WTC11 (cell line): Measurements from ENCODE around the gene FAT4. TPM values are rescaled to one million over a fixed set of nuclear protein-coding genes. Genes with fewer than 3 reads are reported as not detected.
A peak's percentile ranks its signal among the peaks of the same experiment; 100 is the strongest.

Experiments
- ATAC-seq: fragments of 200-7000 bp; cut with Tn5 transposase; 2 replicates; pipeline ENCODE4 v1.10.0; 2021; ENCODE audit warnings: mild to moderate bottlenecking, moderate library complexity
- CTCF ChIA-PET: fragments of 300-600 bp; sonication (Branson Sonifier 250); formaldehyde crosslinking; loops from one replicate; lab custom pipeline; 2021; ENCODE audit warnings: antibody characterized with exemption; lab: Charles Lee
- POLR2A ChIA-PET: fragments of 350-600 bp; sonication (Branson Sonifier 250); formaldehyde crosslinking; loops from one replicate; lab custom pipeline; 2021; ENCODE audit warnings: antibody characterized with exemption; lab: Charles Lee
- DNase-seq: peaks from one replicate; pipeline ENCODE4 v3.0.0; 2021; ENCODE audit warnings: low spot score
- H3K27ac Mint-ChIP-seq: 2 replicates; pipeline ENCODE4 v1.8.0; 2021; ENCODE audit warnings: mixed read lengths
- H3K27me3 Mint-ChIP-seq: 2 replicates; pipeline ENCODE4 v1.8.0; 2021; ENCODE audit warnings: low read depth, mild to moderate bottlenecking, moderate library complexity, mixed read lengths
- H3K36me3 Mint-ChIP-seq: 2 replicates; pipeline ENCODE4 v1.8.0; 2021; ENCODE audit warnings: mixed read lengths
- H3K4me1 Mint-ChIP-seq: 2 replicates; pipeline ENCODE4 v1.8.0; 2022; ENCODE audit warnings: mixed read lengths
- H3K4me3 Mint-ChIP-seq: 2 replicates; pipeline ENCODE4 v1.8.0; 2021; ENCODE audit warnings: mild to moderate bottlenecking, moderate library complexity, mixed read lengths
- H3K9me3 Mint-ChIP-seq: 2 replicates; pipeline ENCODE4 v1.8.0; 2021; ENCODE audit warnings: mixed read lengths
- ATF1 ChIP-seq: sonication (generic); formaldehyde crosslinking; IDR thresholded peaks from 2 replicates; pipeline ENCODE4 v1.8.1; 2023; ENCODE audit warnings: mild to moderate bottlenecking, moderate library complexity, missing genetic modification reagents
- ATF3 ChIP-seq: sonication (generic); formaldehyde crosslinking; conservative IDR thresholded peaks from 2 replicates; pipeline ENCODE4 v1.8.1; 2022; ENCODE audit warnings: mild to moderate bottlenecking, missing genetic modification reagents
- CBFB ChIP-seq: sonication (generic); formaldehyde crosslinking; IDR thresholded peaks from 2 replicates; pipeline ENCODE4 v1.8.1; 2022; ENCODE audit warnings: mild to moderate bottlenecking, low read depth, missing genetic modification reagents
- CREM ChIP-seq: sonication (generic); formaldehyde crosslinking; IDR thresholded peaks from 2 replicates; pipeline ENCODE4 v1.8.1; 2022; ENCODE audit warnings: mild to moderate bottlenecking, missing genetic modification reagents, moderate library complexity
- EMX1 ChIP-seq: fragments of 250-450 bp; sonication (Bioruptor Pico); IDR thresholded peaks from 2 replicates; pipeline ENCODE4 v1.8.0; 2021; ENCODE audit warnings: mild to moderate bottlenecking
- ETV6 ChIP-seq: sonication (generic); formaldehyde crosslinking; IDR thresholded peaks from 2 replicates; pipeline ENCODE4 v1.8.1; 2022; ENCODE audit warnings: mild to moderate bottlenecking, missing genetic modification reagents
- FOXJ3 ChIP-seq: sonication (generic); formaldehyde crosslinking; IDR thresholded peaks from 2 replicates; pipeline ENCODE4 v1.9.0; 2021; ENCODE audit warnings: missing genetic modification reagents, mild to moderate bottlenecking, borderline replicate concordance
- FOXK1 ChIP-seq: sonication (generic); formaldehyde crosslinking; IDR thresholded peaks from 2 replicates; pipeline ENCODE4 v1.8.0; 2022; ENCODE audit warnings: mild to moderate bottlenecking, moderate library complexity, missing genetic modification reagents
- FOXP4 ChIP-seq: sonication (generic); formaldehyde crosslinking; IDR thresholded peaks from 2 replicates; pipeline ENCODE4 v1.8.0; 2022; ENCODE audit warnings: mild to moderate bottlenecking, missing genetic modification reagents
- JAZF1 ChIP-seq: fragments of 250-450 bp; sonication (Bioruptor Pico); IDR thresholded peaks from 2 replicates; pipeline ENCODE4 v1.9.0; 2021; ENCODE audit warnings: moderate library complexity, mild to moderate bottlenecking, inconsistent platforms
- MXD4 ChIP-seq: fragments of 250-450 bp; sonication (Bioruptor Pico); IDR thresholded peaks from 2 replicates; pipeline ENCODE4 v1.8.0; 2021; ENCODE audit warnings: mild to moderate bottlenecking, moderate library complexity, borderline replicate concordance
- NFATC4 ChIP-seq: fragments of 250-450 bp; sonication (Bioruptor Pico); IDR thresholded peaks from 2 replicates; pipeline ENCODE4 v1.9.0; 2021; ENCODE audit warnings: mild to moderate bottlenecking
- PREB ChIP-seq: sonication (generic); formaldehyde crosslinking; IDR thresholded peaks from 2 replicates; pipeline ENCODE4 v1.8.1; 2022; ENCODE audit warnings: mild to moderate bottlenecking, missing genetic modification reagents, moderate library complexity, borderline replicate concordance
- SP1 ChIP-seq: sonication (generic); formaldehyde crosslinking; conservative IDR thresholded peaks from 2 replicates; pipeline ENCODE4 v1.8.1; 2022; ENCODE audit warnings: missing genetic modification reagents
- USF1 ChIP-seq: sonication (generic); formaldehyde crosslinking; IDR thresholded peaks from 2 replicates; pipeline ENCODE4 v1.8.0; 2022; ENCODE audit warnings: mild to moderate bottlenecking, missing genetic modification reagents
- ZMAT4 ChIP-seq: fragments of 250-450 bp; sonication (Bioruptor Pico); IDR thresholded peaks from 2 replicates; pipeline ENCODE4 v1.9.0; 2021; ENCODE audit warnings: mild to moderate bottlenecking
- ZNF121 ChIP-seq: sonication (generic); formaldehyde crosslinking; IDR thresholded peaks from 2 replicates; pipeline ENCODE4 v1.8.0; 2023; ENCODE audit warnings: missing genetic modification reagents
- ZNF219 ChIP-seq: sonication (generic); formaldehyde crosslinking; IDR thresholded peaks from 2 replicates; pipeline ENCODE4 v1.8.0; 2023; ENCODE audit warnings: missing genetic modification reagents, mild to moderate bottlenecking, borderline replicate concordance
- ZNF232 ChIP-seq: sonication (generic); formaldehyde crosslinking; IDR thresholded peaks from 2 replicates; pipeline ENCODE4 v1.8.0; 2022; ENCODE audit warnings: mild to moderate bottlenecking, missing genetic modification reagents
- ZNF281 ChIP-seq: sonication (generic); formaldehyde crosslinking; IDR thresholded peaks from 2 replicates; pipeline ENCODE4 v1.8.0; 2023; ENCODE audit warnings: mild to moderate bottlenecking, missing genetic modification reagents
- ZNF416 ChIP-seq: fragments of 250-450 bp; sonication (Bioruptor Pico); IDR thresholded peaks from 2 replicates; pipeline ENCODE4 v1.9.0; 2021; ENCODE audit warnings: mild to moderate bottlenecking, inconsistent platforms
- ZNF425 ChIP-seq: fragments of 250-450 bp; sonication (Bioruptor Pico); conservative IDR thresholded peaks from 2 replicates; pipeline ENCODE4 v1.9.0; 2021; ENCODE audit warnings: mild to moderate bottlenecking
- ZNF532 ChIP-seq: fragments of 250-450 bp; sonication (Bioruptor Pico); IDR thresholded peaks from 2 replicates; pipeline ENCODE4 v1.9.0; 2021; ENCODE audit warnings: mild to moderate bottlenecking, borderline replicate concordance
- total RNA-seq: library from RNA; stranded (reverse); gene quantifications from 3 replicates; pipeline ENCODE4 v1.2.3, GENCODE V29; 2021

FAT4 gene
- total RNA-seq, 1 experiment from 2014 or later = 10.5 TPM

GRCh38 chr4:125357675-125358074 lies 42.9 kb downstream of the FAT4 start:
- H3K4me3 Mint-ChIP-seq = peak overlapping the region; percentile 6; the same call in 1 of the 2 replicates
- no peak overlapping the region for H3K27ac Mint-ChIP-seq
- peaks cover 48% of the 10 kb centered on the region for H3K4me1 Mint-ChIP-seq
- CTCF ChIA-PET = interaction anchor here (1.4 kb wide), 1 partner anchor 393 kb away, joined by 3 read pairs; no protein-coding TSS in a partner anchor
- H3K9me3 Mint-ChIP-seq = no peaks in the 10 kb centered on the region
- POLR2A ChIA-PET = interaction anchor here (0.5 kb wide), 1 partner anchor 671 kb away, joined by 3 read pairs; no protein-coding TSS in a partner anchor
- peaks cover 10% of the 10 kb centered on the region for H3K27me3 Mint-ChIP-seq
- ATAC-seq = peak; percentile 94
- H3K36me3 Mint-ChIP-seq = no peaks in the 10 kb centered on the region
- no peak for DNase-seq
- peak; percentile 55; the same call in 1 of the 2 replicates for TF ChIP-seq ZMAT4
- TF ChIP-seq FOXP4 = peak; percentile 99
- no peak for TF ChIP-seq JAZF1 (CRISPR knock-in tag)
- TF ChIP-seq ZNF219 (CRISPR knock-in tag) = no peak
- no peak for TF ChIP-seq CBFB (CRISPR knock-in tag)
- peak; percentile 28; the same call in 1 of the 2 replicates for TF ChIP-seq CREM (CRISPR knock-in tag)
- TF ChIP-seq ZNF281 (CRISPR knock-in tag) = no peak
- TF ChIP-seq EMX1 = no peak
- TF ChIP-seq SP1 (CRISPR knock-in tag) = 0 out of 2 replicates have a peak, but pooled peaks have one; percentile 20
- no peak for TF ChIP-seq ZNF416 (CRISPR knock-in tag)
- 0 out of 2 replicates have a peak, but pooled peaks have one; percentile 79 for TF ChIP-seq FOXJ3 (CRISPR knock-in tag)
- TF ChIP-seq MXD4 (CRISPR knock-in tag) = no peak
- TF ChIP-seq PREB = no peak
- TF ChIP-seq ETV6 (CRISPR knock-in tag) = peak; percentile 57; the same call in 1 of the 2 replicates
- no peak for TF ChIP-seq ZNF232 (CRISPR knock-in tag)
- TF ChIP-seq USF1 (CRISPR knock-in tag) = no peak
- peak; percentile 74; the same call in 1 of the 2 replicates for TF ChIP-seq FOXK1 (CRISPR knock-in tag)
- TF ChIP-seq ATF3 (CRISPR knock-in tag) = no peak
- TF ChIP-seq ZNF532 (CRISPR knock-in tag) = no peak
- no peak for TF ChIP-seq ZNF425
- no peak for TF ChIP-seq NFATC4 (CRISPR knock-in tag)
- no peak for TF ChIP-seq ZNF121
- TF ChIP-seq ATF1 (CRISPR knock-in tag) = no peak
